H4 (cell line): ENCODE measurements around the gene WWC2. TPM values are rescaled to one million over a fixed set of nuclear protein-coding genes. Genes with fewer than 3 reads are reported as not detected.
A peak's percentile ranks its signal among the peaks of the same experiment; 100 is the strongest.
"Not testable (repeated sequence)": the region's sequence is repeated elsewhere in the genome, so short reads cannot be mapped to it uniquely, and the experiment has no call there.

Experiments used
- DNase-seq: peaks from one replicate; pipeline ENCODE4 v3.0.0-alpha.2; 2015; ENCODE audit warnings: low spot score
- total RNA-seq: library from RNA; depleted of rRNA; stranded (reverse); fragments of >200 nt; shearing (Covaris generic); gene quantifications from 2 replicates; pipeline ENCODE4 v1.2.3, GENCODE V29; 2014

Gene WWC2
- total RNA-seq, 1 experiment from 2014 or later, result 10.9 TPM

- DNase-seq, result no peak
Observed at GRCh38 chr4:183100827-183101226, 1.8 kb downstream of the WWC2 start.

GRCh38 chr4:183101956-183102480 lies 3.0 kb downstream of the WWC2 start:
- no peak for DNase-seq

GRCh38 chr4:183105092-183105491 lies 6.0 kb downstream of the WWC2 start:
- no peak for DNase-seq

GRCh38 chr4:183106839-183107238 lies 7.8 kb downstream of the WWC2 start:
- peak; percentile 23 for DNase-seq

GRCh38 chr4:183107891-183108459 lies 8.9 kb downstream of the WWC2 start:
- DNase-seq, result no peak

- DNase-seq, result no peak
Observed at GRCh38 chr4:183110244-183110643, 11.2 kb downstream of the WWC2 start.

GRCh38 chr4:183111452-183111885 lies 12.4 kb downstream of the WWC2 start:
- DNase-seq, result no peak

GRCh38 chr4:183118141-183118540 lies 19.1 kb downstream of the WWC2 start:
- no peak for DNase-seq

GRCh38 chr4:183118585-183118984 lies 19.5 kb downstream of the WWC2 start:
- peak; percentile 73 for DNase-seq

GRCh38 chr4:183121660-183122059 lies 22.6 kb downstream of the WWC2 start:
- DNase-seq, result not testable (repeated sequence)

- DNase-seq, result no peak
Observed at GRCh38 chr4:183124228-183124627, 25.2 kb downstream of the WWC2 start.

- DNase-seq, result no peak
Observed at GRCh38 chr4:183124865-183125264, 25.8 kb downstream of the WWC2 start.

- DNase-seq, result no peak
Observed at GRCh38 chr4:183129125-183129524, 30.1 kb downstream of the WWC2 start.

- no peak for DNase-seq
Observed at GRCh38 chr4:183129675-183130074, 30.6 kb downstream of the WWC2 start.

GRCh38 chr4:183130328-183131155 lies 31.5 kb downstream of the WWC2 start:
- peak; percentile 30 for DNase-seq

- no peak for DNase-seq
Observed at GRCh38 chr4:183132081-183132480, 33.0 kb downstream of the WWC2 start.

GRCh38 chr4:183132865-183133264 lies 33.8 kb downstream of the WWC2 start:
- no peak for DNase-seq

GRCh38 chr4:183136855-183137254 lies 37.8 kb downstream of the WWC2 start:
- no peak for DNase-seq

- DNase-seq, result no peak
Observed at GRCh38 chr4:183139058-183139750, 40.1 kb downstream of the WWC2 start.

- no peak for DNase-seq
Observed at GRCh38 chr4:183139972-183140570, 41.0 kb downstream of the WWC2 start.

GRCh38 chr4:183140911-183141320 lies 41.9 kb downstream of the WWC2 start:
- no peak for DNase-seq

- DNase-seq, result no peak
Observed at GRCh38 chr4:183141997-183142396, 42.9 kb downstream of the WWC2 start.
